ENCODE results near the gene RNF213.

The RNF213 gene

DNA sequence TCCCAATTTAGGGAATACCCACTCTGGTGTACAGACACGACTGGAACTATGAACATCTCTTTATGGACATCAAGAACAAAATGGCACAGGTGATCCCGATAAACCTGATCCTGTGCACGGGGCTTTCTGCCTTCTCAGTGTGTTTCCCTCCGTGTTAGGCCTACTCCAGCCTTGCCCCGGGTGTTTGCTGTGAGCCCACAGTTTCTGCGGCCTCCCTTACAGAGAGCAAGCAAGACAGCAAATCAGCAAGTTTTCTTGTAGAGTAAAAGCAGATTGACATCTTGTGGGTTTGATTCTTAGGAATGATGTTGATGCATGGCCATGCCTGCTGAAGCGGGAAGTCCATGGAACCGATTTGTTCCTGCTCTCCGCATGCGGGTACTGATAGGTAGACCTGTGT is 127.9 kb downstream of the RNF213 start:
- no peak overlapping the region for H3K4me3 ChIP-seq (ENCODE audit: insufficient read depth in 1 of 2, low read depth in 1 of 2, low read length in 2 of 2)
- 97% methylated on average over 10 of the region's 10 CpGs for WGBS
- H2BK5ac ChIP-seq (ENCODE audit: low read depth, low read length, poor library complexity, severe bottlenecking), result no peak overlapping the region
- no peak overlapping the region for H3K9ac ChIP-seq (ENCODE audit: low read length)
- H4K8ac ChIP-seq (ENCODE audit: low read length), result no peak overlapping the region
- H4K91ac ChIP-seq (ENCODE audit: low read length), result no peak overlapping the region
- H3K14ac ChIP-seq (ENCODE audit: low read length in 2 of 2), result no peak overlapping the region
- H3K79me1 ChIP-seq (replicated peaks; ENCODE audit: low read length, poor library complexity, severe bottlenecking), result peaks cover 12% of the 10 kb centered on the region
- no peak overlapping the region for H3K18ac ChIP-seq (ENCODE audit: low read depth in 1 of 2, low read length in 2 of 2)
- no peak overlapping the region for H2BK15ac ChIP-seq (ENCODE audit: low read depth, poor library complexity, severe bottlenecking)
- no peak overlapping the region for H3K4ac ChIP-seq (ENCODE audit: low read depth in 1 of 2, low read length in 2 of 2)
- no peak overlapping the region for H2BK120ac ChIP-seq (ENCODE audit: low read depth, low read length)
- no peak overlapping the region for H3K4me2 ChIP-seq (ENCODE audit: low read length, poor library complexity, severe bottlenecking)
- peaks cover 81 to 97% of the 10 kb centered on the region in 2 experiments for H3K36me3 ChIP-seq (ENCODE audit: control insufficient read depth in 1 of 2, insufficient read depth in 2 of 2, low read depth in 1 of 2, low read length in 2 of 2)
- H3K27ac ChIP-seq (ENCODE audit: low read length, poor library complexity, severe bottlenecking), result no peak overlapping the region
- no peaks in the 10 kb centered on the region for H3K9me3 ChIP-seq (ENCODE audit: control insufficient read depth, low read length)
- H2AFZ ChIP-seq (ENCODE audit: low read depth, low read length), result no peak overlapping the region
- H3K4me1 ChIP-seq (ENCODE audit: control insufficient read depth, insufficient read depth, low read depth, low read length), result no peaks in the 10 kb centered on the region
- no peak for DNase-seq
- no peak overlapping the region for H3K23ac ChIP-seq (ENCODE audit: low read length in 2 of 2)
- no peak overlapping the region for H2BK12ac ChIP-seq (ENCODE audit: low read length in 2 of 2)
- no peaks in the 10 kb centered on the region for H3K27me3 ChIP-seq (ENCODE audit: control insufficient read depth in 1 of 2, insufficient read depth in 1 of 2, low read length in 2 of 2)
- no peak overlapping the region for H2AK5ac ChIP-seq (ENCODE audit: low read length, severe bottlenecking)

DNA sequence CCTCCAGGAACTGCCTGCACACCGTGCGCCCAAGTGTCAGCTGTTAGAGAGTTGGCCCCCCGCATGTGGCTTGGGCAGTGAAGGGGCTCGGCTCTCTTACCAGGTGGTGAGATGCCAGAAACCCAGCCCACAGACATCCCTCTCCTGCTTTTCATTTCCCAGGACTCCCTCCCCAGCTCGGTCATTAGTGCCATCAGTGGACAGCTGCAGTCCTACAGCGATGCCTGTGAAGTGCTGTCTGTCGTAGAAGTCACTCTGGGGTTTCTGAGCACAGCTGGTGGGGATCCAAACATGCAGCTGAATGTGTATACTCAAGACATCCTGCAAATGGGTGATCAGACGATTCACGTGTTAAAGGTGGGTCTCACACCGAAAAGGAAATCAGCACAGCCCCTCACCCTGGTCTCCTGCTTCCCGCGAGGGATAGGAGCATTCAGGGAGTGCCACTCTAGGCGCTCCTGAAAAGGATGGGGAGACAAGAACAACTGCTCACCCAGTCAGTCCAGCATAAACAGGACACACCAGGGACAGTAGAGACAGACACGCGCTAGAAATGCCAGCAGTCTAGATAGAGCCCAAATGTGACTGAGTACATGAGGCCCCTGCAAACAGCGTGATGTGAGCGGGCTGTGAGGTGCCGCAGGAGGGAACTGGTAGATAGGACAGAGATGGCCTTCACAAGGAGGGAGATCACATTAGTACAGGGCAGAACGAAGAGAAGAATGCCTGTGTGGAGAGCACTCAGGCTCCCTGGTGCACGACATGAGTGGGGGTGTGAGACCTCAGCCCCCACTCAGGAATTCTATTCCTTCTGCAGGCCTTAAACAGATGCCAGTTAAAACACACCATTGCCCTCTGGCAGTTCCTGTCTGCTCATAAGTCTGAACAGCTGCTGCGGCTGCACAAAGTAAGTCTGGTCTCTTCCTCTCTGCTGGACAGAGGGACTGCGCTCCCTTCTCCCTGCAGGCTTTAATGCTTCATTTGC is 128.7 kb downstream of the RNF213 start:
- Histone ChIP-seq H3K4ac (ENCODE audit: low read depth in 1 of 2, low read length in 2 of 2) (no peak overlapping the region), H4K8ac (ENCODE audit: low read length) (no peak overlapping the region), H3K23ac (ENCODE audit: low read length in 2 of 2) (no peak overlapping the region), H3K36me3 (ENCODE audit: control insufficient read depth in 1 of 2, insufficient read depth in 2 of 2, low read depth in 1 of 2, low read length in 2 of 2) (peaks cover 75 to 97% of the 10 kb centered on the region in 2 experiments), H3K4me3 (ENCODE audit: insufficient read depth in 1 of 2, low read depth in 1 of 2, low read length in 2 of 2) (no peak overlapping the region), H2AFZ (ENCODE audit: low read depth, low read length) (no peak overlapping the region), H2BK5ac (ENCODE audit: low read depth, low read length, poor library complexity, severe bottlenecking) (no peak overlapping the region), H2BK120ac (ENCODE audit: low read depth, low read length) (no peak overlapping the region), H3K18ac (ENCODE audit: low read depth in 1 of 2, low read length in 2 of 2) (no peak overlapping the region), H3K9me3 (ENCODE audit: control insufficient read depth, low read length) (no peaks in the 10 kb centered on the region), H3K27me3 (ENCODE audit: control insufficient read depth in 1 of 2, insufficient read depth in 1 of 2, low read length in 2 of 2) (no peaks in the 10 kb centered on the region), H3K14ac (ENCODE audit: low read length in 2 of 2) (no peak overlapping the region), H4K91ac (ENCODE audit: low read length) (no peak overlapping the region), H3K4me2 (ENCODE audit: low read length, poor library complexity, severe bottlenecking) (no peak overlapping the region), H3K9ac (ENCODE audit: low read length) (no peak overlapping the region), H2BK12ac (ENCODE audit: low read length in 2 of 2) (no peak overlapping the region), H2AK5ac (ENCODE audit: low read length, severe bottlenecking) (no peak overlapping the region), H3K4me1 (ENCODE audit: control insufficient read depth, insufficient read depth, low read depth, low read length) (no peaks in the 10 kb centered on the region), H2BK15ac (ENCODE audit: low read depth, poor library complexity, severe bottlenecking) (no peak overlapping the region), H3K79me1 (replicated peaks; ENCODE audit: low read length, poor library complexity, severe bottlenecking) (peaks cover 12% of the 10 kb centered on the region), H3K27ac (ENCODE audit: low read length, poor library complexity, severe bottlenecking) (no peak overlapping the region)
- DNase-seq, result no peak
- whole genome bisulfite sequencing, result 96% methylated on average over 22 of the region's 22 CpGs

- no peaks in the 10 kb centered on the region for H3K27me3 ChIP-seq (ENCODE audit: control insufficient read depth in 1 of 2, insufficient read depth in 1 of 2, low read length in 2 of 2)
- H3K14ac ChIP-seq (ENCODE audit: low read length in 2 of 2), result no peak overlapping the region
- no peak overlapping the region for H4K91ac ChIP-seq (ENCODE audit: low read length)
- no peaks in the 10 kb centered on the region for H3K4me1 ChIP-seq (ENCODE audit: control insufficient read depth, insufficient read depth, low read depth, low read length)
- H3K9me3 ChIP-seq (ENCODE audit: control insufficient read depth, low read length), result no peaks in the 10 kb centered on the region
- H2AFZ ChIP-seq (ENCODE audit: low read depth, low read length), result no peak overlapping the region
- peaks cover 49 to 75% of the 10 kb centered on the region in 2 experiments for H3K36me3 ChIP-seq (ENCODE audit: control insufficient read depth in 1 of 2, insufficient read depth in 2 of 2, low read depth in 1 of 2, low read length in 2 of 2)
- H3K79me1 ChIP-seq (replicated peaks; ENCODE audit: low read length, poor library complexity, severe bottlenecking), result peaks cover 11% of the 10 kb centered on the region
- H2AK5ac ChIP-seq (ENCODE audit: low read length, severe bottlenecking), result no peak overlapping the region
- H3K23ac ChIP-seq (ENCODE audit: low read length in 2 of 2), result no peak overlapping the region
- no peak overlapping the region for H3K4ac ChIP-seq (ENCODE audit: low read depth in 1 of 2, low read length in 2 of 2)
- H3K9ac ChIP-seq (ENCODE audit: low read length), result no peak overlapping the region
- no peak overlapping the region for H3K27ac ChIP-seq (ENCODE audit: low read length, poor library complexity, severe bottlenecking)
- no peak overlapping the region for H4K8ac ChIP-seq (ENCODE audit: low read length)
- no peak overlapping the region for H3K18ac ChIP-seq (ENCODE audit: low read depth in 1 of 2, low read length in 2 of 2)
- no peak overlapping the region for H2BK5ac ChIP-seq (ENCODE audit: low read depth, low read length, poor library complexity, severe bottlenecking)
- no peak overlapping the region for H2BK120ac ChIP-seq (ENCODE audit: low read depth, low read length)
- no peak overlapping the region for H2BK15ac ChIP-seq (ENCODE audit: low read depth, poor library complexity, severe bottlenecking)
- H3K4me2 ChIP-seq (ENCODE audit: low read length, poor library complexity, severe bottlenecking), result no peak overlapping the region
- 95% methylated on average over 15 of the region's 15 CpGs for WGBS
- no peak overlapping the region for H2BK12ac ChIP-seq (ENCODE audit: low read length in 2 of 2)
- no peak for DNase-seq
- H3K4me3 ChIP-seq (ENCODE audit: insufficient read depth in 1 of 2, low read depth in 1 of 2, low read length in 2 of 2), result no peak overlapping the region
Observed at GRCh38 chr17:80393241-80393890, 132.7 kb downstream of the RNF213 start.

- H3K4me2 ChIP-seq (ENCODE audit: low read length, poor library complexity, severe bottlenecking), result no peak overlapping the region
- H3K9ac ChIP-seq (ENCODE audit: low read length), result no peak overlapping the region
- DNase-seq, result no peak
- H2AFZ ChIP-seq (ENCODE audit: low read depth, low read length), result no peak overlapping the region
- no peak overlapping the region for H2BK5ac ChIP-seq (ENCODE audit: low read depth, low read length, poor library complexity, severe bottlenecking)
- no peak overlapping the region for H2BK12ac ChIP-seq (ENCODE audit: low read length in 2 of 2)
- no peak overlapping the region for H3K4ac ChIP-seq (ENCODE audit: low read depth in 1 of 2, low read length in 2 of 2)
- no peaks in the 10 kb centered on the region for H3K27me3 ChIP-seq (ENCODE audit: control insufficient read depth in 1 of 2, insufficient read depth in 1 of 2, low read length in 2 of 2)
- H3K14ac ChIP-seq (ENCODE audit: low read length in 2 of 2), result no peak overlapping the region
- H3K79me1 ChIP-seq (replicated peaks; ENCODE audit: low read length, poor library complexity, severe bottlenecking), result peaks cover 11% of the 10 kb centered on the region
- no peak overlapping the region for H3K23ac ChIP-seq (ENCODE audit: low read length in 2 of 2)
- no peak overlapping the region for H4K91ac ChIP-seq (ENCODE audit: low read length)
- H3K4me1 ChIP-seq (ENCODE audit: control insufficient read depth, insufficient read depth, low read depth, low read length), result no peaks in the 10 kb centered on the region
- peaks cover 43 to 69% of the 10 kb centered on the region in 2 experiments for H3K36me3 ChIP-seq (ENCODE audit: control insufficient read depth in 1 of 2, insufficient read depth in 2 of 2, low read depth in 1 of 2, low read length in 2 of 2)
- no peak overlapping the region for H3K18ac ChIP-seq (ENCODE audit: low read depth in 1 of 2, low read length in 2 of 2)
- H2BK120ac ChIP-seq (ENCODE audit: low read depth, low read length), result no peak overlapping the region
- H2BK15ac ChIP-seq (ENCODE audit: low read depth, poor library complexity, severe bottlenecking), result no peak overlapping the region
- no peak overlapping the region for H3K27ac ChIP-seq (ENCODE audit: low read length, poor library complexity, severe bottlenecking)
- H2AK5ac ChIP-seq (ENCODE audit: low read length, severe bottlenecking), result no peak overlapping the region
- 97% methylated on average over 4 of the region's 4 CpGs for WGBS
- H3K4me3 ChIP-seq (ENCODE audit: insufficient read depth in 1 of 2, low read depth in 1 of 2, low read length in 2 of 2), result no peak overlapping the region
- H4K8ac ChIP-seq (ENCODE audit: low read length), result no peak overlapping the region
- no peaks in the 10 kb centered on the region for H3K9me3 ChIP-seq (ENCODE audit: control insufficient read depth, low read length)
Observed at GRCh38 chr17:80393961-80394360, 133.3 kb downstream of the RNF213 start.
